ENCODE measurements around the gene DHRS4.

DNA sequence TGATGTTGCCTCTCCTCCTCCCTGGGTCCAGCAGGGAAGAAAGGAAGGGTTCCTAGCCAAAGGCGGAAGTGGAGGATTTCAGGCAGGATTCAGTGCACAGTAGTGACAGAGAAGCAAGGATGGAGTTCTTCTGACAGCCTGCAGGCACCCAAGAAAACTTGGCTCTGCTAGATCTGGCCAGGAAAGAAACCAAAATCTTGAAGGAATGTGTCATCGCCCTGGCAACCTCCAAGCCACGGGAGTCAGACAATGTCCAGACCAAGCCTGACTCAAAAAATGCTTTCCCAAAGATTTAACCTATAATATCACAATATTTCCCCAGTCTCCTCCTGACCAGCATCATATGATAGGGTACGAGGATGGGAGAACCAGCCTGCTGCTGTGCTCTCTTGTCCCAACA is 22.8 kb upstream of the DHRS4 start:
- TF ChIP-seq, protein P1, sequence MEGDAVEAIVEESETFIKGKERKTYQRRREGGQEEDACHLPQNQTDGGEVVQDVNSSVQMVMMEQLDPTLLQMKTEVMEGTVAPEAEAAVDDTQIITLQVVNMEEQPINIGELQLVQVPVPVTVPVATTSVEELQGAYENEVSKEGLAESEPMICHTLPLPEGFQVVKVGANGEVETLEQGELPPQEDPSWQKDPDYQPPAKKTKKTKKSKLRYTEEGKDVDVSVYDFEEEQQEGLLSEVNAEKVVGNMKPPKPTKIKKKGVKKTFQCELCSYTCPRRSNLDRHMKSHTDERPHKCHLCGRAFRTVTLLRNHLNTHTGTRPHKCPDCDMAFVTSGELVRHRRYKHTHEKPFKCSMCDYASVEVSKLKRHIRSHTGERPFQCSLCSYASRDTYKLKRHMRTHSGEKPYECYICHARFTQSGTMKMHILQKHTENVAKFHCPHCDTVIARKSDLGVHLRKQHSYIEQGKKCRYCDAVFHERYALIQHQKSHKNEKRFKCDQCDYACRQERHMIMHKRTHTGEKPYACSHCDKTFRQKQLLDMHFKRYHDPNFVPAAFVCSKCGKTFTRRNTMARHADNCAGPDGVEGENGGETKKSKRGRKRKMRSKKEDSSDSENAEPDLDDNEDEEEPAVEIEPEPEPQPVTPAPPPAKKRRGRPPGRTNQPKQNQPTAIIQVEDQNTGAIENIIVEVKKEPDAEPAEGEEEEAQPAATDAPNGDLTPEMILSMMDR (IDR thresholded peaks at IDR 0.05; ENCODE audit: borderline replicate concordance, extremely low read depth, low read length, poor library complexity, severe bottlenecking) = no peak
- TF ChIP-seq EZH2 (IDR thresholded peaks at IDR 0.05; ENCODE audit: borderline replicate concordance, low read depth, low read length, severe bottlenecking) = no peak

Measured in DND-41 (cell line).